ENCODE results near the gene XRN1. TPM values are rescaled to one million over a fixed set of nuclear protein-coding genes. Genes with fewer than 3 reads are reported as not detected.
"Not testable (repeated sequence)": the region's sequence is repeated elsewhere in the genome, so short reads cannot be mapped to it uniquely, and the experiment has no call there.

XRN1 gene
- total and polyA plus RNA-seq, 7 donors: 5.4 to 45.7 (median 29.5) TPM

DNA sequence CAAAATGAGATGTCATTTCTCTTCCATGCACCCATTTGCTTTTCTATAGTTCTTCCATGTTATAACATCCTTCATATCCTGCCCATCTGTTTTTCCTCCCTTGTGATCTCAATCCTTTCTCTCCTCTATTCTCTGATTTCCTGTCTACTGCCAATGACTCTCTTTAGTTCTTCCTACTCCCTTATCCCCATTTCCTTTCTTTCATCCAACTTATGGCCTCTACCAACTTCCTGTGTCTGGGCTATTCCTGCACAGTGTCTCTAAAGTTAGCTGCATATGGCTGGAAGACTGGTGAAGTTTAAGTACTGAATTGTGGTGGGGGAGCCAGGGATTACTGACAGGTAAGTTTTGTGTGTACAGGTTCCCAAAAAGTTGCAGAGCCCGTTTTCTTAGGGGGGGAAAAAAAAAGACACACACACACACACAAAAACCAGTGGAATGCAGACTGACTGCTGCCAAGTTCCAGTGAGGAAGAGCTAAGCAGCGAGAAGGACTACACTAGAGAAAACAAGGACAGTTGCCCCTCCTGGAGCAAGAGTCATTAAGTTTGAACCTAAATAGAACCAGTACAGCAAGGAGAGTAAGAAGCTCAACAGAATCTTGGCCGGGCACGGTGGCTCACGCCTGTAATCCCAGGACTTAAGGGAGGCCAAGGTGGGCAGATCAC lies 28.8 kb downstream of the XRN1 start:
- no peak for DNase-seq
- H3K27ac ChIP-seq: no peak overlapping the region
- WGBS, 2 donors: 93% methylated on average over 5 of the region's 5 CpGs
- no peak for TF ChIP-seq POLR2AphosphoS5 (IDR thresholded peaks at IDR 0.05)
- TF ChIP-seq, protein P1, sequence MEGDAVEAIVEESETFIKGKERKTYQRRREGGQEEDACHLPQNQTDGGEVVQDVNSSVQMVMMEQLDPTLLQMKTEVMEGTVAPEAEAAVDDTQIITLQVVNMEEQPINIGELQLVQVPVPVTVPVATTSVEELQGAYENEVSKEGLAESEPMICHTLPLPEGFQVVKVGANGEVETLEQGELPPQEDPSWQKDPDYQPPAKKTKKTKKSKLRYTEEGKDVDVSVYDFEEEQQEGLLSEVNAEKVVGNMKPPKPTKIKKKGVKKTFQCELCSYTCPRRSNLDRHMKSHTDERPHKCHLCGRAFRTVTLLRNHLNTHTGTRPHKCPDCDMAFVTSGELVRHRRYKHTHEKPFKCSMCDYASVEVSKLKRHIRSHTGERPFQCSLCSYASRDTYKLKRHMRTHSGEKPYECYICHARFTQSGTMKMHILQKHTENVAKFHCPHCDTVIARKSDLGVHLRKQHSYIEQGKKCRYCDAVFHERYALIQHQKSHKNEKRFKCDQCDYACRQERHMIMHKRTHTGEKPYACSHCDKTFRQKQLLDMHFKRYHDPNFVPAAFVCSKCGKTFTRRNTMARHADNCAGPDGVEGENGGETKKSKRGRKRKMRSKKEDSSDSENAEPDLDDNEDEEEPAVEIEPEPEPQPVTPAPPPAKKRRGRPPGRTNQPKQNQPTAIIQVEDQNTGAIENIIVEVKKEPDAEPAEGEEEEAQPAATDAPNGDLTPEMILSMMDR (IDR thresholded peaks at IDR 0.05): no peak
- TF ChIP-seq EP300 (IDR thresholded peaks at IDR 0.05): no peak
- TF ChIP-seq POLR2A (IDR thresholded peaks at IDR 0.05): no peak
- intact Hi-C loops (cut with DNase I): no loop called here
- no peaks in the 10 kb centered on the region for H3K4me1 ChIP-seq
- H3K27me3 ChIP-seq: no peaks in the 10 kb centered on the region
- H3K9me3 ChIP-seq: no peaks in the 10 kb centered on the region
- H3K4me3 ChIP-seq: no peak overlapping the region
- H3K36me3 ChIP-seq: peaks cover 7 to 100% (median 33%) of the 10 kb centered on the region in 4 donors

DNA sequence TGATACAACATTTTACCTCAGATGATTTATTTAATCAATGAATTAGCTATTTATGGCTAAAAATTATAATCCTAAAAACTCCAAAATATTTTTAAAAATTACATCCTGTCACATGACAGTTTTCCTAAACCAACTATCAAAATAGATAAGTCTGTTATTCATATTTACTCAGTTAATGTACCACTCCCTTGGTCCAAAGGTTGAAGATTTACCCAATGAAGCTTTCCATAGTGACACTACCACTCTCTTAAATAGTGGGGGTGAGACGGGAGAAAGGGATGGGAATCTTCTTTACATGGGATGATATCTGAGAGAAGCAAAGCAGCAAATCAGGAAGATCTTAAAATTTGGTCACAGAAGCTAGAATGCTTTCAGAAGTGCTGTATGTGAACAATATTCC lies 30.5 kb downstream of the XRN1 start:
- WGBS, 2 donors: 35 to 94% methylated on average over 1 of the region's 1 CpG
- no peak for TF ChIP-seq POLR2AphosphoS5 (IDR thresholded peaks at IDR 0.05)
- no peak for TF ChIP-seq POLR2A (IDR thresholded peaks at IDR 0.05)
- TF ChIP-seq, protein P1 (IDR thresholded peaks at IDR 0.05): no peak
- TF ChIP-seq EP300 (IDR thresholded peaks at IDR 0.05): no peak
- H3K4me3 ChIP-seq: no peak overlapping the region
- H3K27me3 ChIP-seq: no peaks in the 10 kb centered on the region
- intact Hi-C loops (cut with DNase I): no loop called here
- DNase-seq: no peak
- H3K9me3 ChIP-seq: no peaks in the 10 kb centered on the region
- no peak overlapping the region for H3K27ac ChIP-seq
- peaks cover 3 to 100% (median 29%) of the 10 kb centered on the region in 4 donors for H3K36me3 ChIP-seq
- no peaks in the 10 kb centered on the region for H3K4me1 ChIP-seq

DNA sequence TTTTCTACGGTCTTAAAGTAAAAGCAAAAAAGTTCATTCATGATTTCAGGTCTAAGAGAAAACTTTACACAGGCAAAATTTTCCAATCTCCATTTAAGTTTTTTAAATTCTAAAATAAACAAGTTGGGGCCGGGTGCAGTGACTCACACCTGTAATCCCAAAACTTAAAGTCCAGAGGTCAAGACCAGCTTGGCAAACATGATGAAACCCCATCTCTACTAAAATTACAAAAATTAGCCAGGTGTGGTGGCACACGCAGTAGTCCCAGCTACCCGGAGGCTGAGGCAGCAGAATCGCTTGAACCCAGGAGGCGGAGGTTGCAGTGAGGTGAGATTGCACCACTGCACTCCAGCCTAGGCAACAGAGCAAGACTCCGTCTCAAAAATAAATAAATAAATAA lies 47.3 kb downstream of the XRN1 start:
- H3K4me3 ChIP-seq; DNase-seq; intact Hi-C loops (cut with DNase I); H3K4me1 ChIP-seq; H3K27me3 ChIP-seq; H3K9me3 ChIP-seq; H3K27ac ChIP-seq: not testable (repeated sequence)
- H3K36me3 ChIP-seq: peaks cover 12 to 98% (median 43%) of the 10 kb centered on the region in 4 donors
- 86 to 93% methylated on average over 7 of the region's 7 CpGs for WGBS, 2 donors

DNA sequence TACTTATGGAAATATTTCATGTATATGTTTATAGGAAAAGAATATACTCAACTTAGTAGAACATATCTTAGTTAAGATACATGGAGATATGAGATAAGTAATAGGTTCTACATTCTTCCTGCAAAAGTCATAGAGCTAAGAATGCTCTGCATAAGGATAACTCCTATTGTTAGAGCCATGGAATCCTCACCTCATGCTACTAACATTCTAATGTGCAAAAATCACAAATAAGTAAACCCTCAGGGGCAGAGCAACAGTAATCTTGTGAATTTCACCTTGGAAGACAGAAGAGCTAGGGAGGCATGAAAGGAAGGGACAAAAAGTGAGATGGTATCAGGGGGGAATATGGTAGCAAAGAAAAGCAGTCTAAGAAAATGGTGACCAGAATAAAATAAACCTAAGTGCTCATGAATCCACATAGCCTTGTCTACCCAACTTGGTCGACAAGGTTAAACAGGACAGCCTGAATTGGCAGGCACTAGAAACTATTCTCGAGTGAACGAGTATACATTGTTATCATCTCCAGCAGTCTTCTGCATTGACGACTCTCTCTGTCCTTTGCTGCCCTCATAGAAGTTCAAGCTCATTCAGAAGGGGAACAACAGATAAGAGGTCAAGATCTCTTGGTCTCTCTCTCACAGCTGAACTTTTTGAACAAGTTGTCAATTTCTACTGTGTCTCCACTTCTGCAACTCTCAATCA lies 52.8 kb downstream of the XRN1 start:
- Histone ChIP-seq H3K27ac (no peak overlapping the region), H3K4me3 (no peak overlapping the region), H3K9me3 (no peaks in the 10 kb centered on the region), H3K4me1 (no peaks in the 10 kb centered on the region), H3K27me3 (no peaks in the 10 kb centered on the region), H3K36me3 (peaks cover 19 to 81% (median 41%) of the 10 kb centered on the region in 4 donors)
- intact Hi-C loops (cut with DNase I): no loop called here
- TF ChIP-seq EP300 (IDR thresholded peaks at IDR 0.05) (no peak), POLR2AphosphoS5 (IDR thresholded peaks at IDR 0.05) (no peak), POLR2A (IDR thresholded peaks at IDR 0.05) (no peak)
- TF ChIP-seq, protein P1 (IDR thresholded peaks at IDR 0.05): no peak
- no peak for DNase-seq
- WGBS, 2 donors: 97 to 99% methylated on average over 4 of the region's 4 CpGs

DNA sequence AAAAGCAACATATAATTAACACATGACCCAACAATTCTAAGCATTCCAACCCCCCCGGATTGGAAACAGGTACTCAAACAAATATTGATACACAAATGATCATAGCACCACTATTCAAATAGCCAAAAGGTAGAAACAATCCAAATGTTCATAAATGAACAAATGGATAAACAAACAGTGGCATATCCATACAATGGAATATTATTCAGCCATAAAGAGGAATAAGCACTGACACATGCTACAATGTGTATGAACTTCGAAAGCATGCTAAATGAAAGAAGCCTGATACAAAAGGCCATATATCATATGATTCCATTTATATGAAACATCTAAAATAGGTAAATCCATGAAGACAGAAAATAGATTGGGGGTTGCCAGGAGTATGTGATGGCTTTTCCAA lies 62.8 kb downstream of the XRN1 start:
- H3K36me3 ChIP-seq: peaks cover 7 to 92% (median 27%) of the 10 kb centered on the region in 4 donors
- H3K9me3 ChIP-seq: no peaks in the 10 kb centered on the region
- no peak for TF ChIP-seq POLR2AphosphoS5 (IDR thresholded peaks at IDR 0.05)
- no peak for TF ChIP-seq EP300 (IDR thresholded peaks at IDR 0.05)
- TF ChIP-seq, protein P1 (IDR thresholded peaks at IDR 0.05): no peak
- TF ChIP-seq POLR2A (IDR thresholded peaks at IDR 0.05): no peak
- 93 to 98% methylated on average over 2 of the region's 2 CpGs for whole genome bisulfite sequencing, 2 donors
- H3K27me3 ChIP-seq: no peaks in the 10 kb centered on the region
- no peak overlapping the region for H3K4me3 ChIP-seq
- no peaks in the 10 kb centered on the region for H3K4me1 ChIP-seq
- DNase-seq: no peak
- intact Hi-C loops (cut with DNase I): no loop called here
- H3K27ac ChIP-seq: no peak overlapping the region
